Peyer's patch (tissue), 4 donors: ENCODE measurements around the gene TNN.

Source experiments
- POLR2A ChIP-seq, 2 donors: fragments of 450-650 bp; IDR thresholded peaks; one replicate each; pipeline ENCODE4 v1.5.1; 2017; ENCODE audit warnings: antibody characterized with exemption in 2 of 2, mild to moderate bottlenecking in 2 of 2, moderate library complexity in 2 of 2
- TF ChIP-seq, protein P1 (sequence below), 6 experiments: fragments of 450-650 bp in 4 of 6; fragments of 200-600 bp in 2 of 6; sonication (generic) in 1 of 6; IDR thresholded peaks; one replicate each; pipeline ENCODE4 v1.5.1; 2017 to 2019; ENCODE audit warnings: antibody characterized with exemption in 6 of 6, mild to moderate bottlenecking in 3 of 6, moderate library complexity in 1 of 6

DNA sequence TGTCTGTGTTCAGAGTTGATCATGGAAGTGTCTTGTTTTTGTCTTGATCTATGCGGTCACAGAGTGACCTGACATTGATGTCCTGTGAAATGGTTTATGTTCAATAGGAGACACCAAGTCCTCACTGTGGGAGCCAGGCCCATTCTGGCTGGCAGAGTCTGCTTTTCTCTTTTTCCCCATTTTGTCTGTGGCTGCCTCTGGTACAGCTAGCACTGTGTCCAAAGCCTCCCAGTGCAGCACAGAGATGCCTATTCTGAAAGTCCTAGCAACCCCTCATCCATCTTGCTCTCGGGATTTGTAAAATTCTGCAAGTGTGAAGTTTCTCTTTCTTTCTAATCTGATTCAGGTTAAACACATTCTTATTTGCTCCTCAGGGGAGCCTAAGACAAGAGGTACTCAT, 14.3 kb downstream of the TNN start:
- no peak for TF ChIP-seq POLR2A (IDR thresholded peaks at IDR 0.05)
- TF ChIP-seq, protein P1, sequence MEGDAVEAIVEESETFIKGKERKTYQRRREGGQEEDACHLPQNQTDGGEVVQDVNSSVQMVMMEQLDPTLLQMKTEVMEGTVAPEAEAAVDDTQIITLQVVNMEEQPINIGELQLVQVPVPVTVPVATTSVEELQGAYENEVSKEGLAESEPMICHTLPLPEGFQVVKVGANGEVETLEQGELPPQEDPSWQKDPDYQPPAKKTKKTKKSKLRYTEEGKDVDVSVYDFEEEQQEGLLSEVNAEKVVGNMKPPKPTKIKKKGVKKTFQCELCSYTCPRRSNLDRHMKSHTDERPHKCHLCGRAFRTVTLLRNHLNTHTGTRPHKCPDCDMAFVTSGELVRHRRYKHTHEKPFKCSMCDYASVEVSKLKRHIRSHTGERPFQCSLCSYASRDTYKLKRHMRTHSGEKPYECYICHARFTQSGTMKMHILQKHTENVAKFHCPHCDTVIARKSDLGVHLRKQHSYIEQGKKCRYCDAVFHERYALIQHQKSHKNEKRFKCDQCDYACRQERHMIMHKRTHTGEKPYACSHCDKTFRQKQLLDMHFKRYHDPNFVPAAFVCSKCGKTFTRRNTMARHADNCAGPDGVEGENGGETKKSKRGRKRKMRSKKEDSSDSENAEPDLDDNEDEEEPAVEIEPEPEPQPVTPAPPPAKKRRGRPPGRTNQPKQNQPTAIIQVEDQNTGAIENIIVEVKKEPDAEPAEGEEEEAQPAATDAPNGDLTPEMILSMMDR (IDR thresholded peaks at IDR 0.05), result no peak
